PFSK-1 (cell line): ENCODE measurements around the gene ABHD4.

ENCODE experiments used
- FOXP2 ChIP-seq: optimal IDR thresholded peaks from 2 replicates; pipeline ENCODE3; 2011; ENCODE audit warnings: borderline replicate concordance, control low read depth, inconsistent platforms; ENCODE audit not compliant: insufficient read depth; ENCODE audit errors: extremely low read length, extremely low read depth
- POLR2AphosphoS5 ChIP-seq: IDR thresholded peaks from 2 replicates; pipeline ENCODE4 v1.6.1; 2012; ENCODE audit warnings: low read depth, mild to moderate bottlenecking, control low read depth, low read length, moderate library complexity
- REST ChIP-seq, 2 experiments: IDR thresholded peaks; 2 replicates each; pipeline versions ENCODE4 v1.6.1 to v1.8.0; 2011 to 2012; ENCODE audit warnings: low read depth in 2 of 2, low read length in 2 of 2, control low read depth in 1 of 2, inconsistent platforms in 1 of 2, mild to moderate bottlenecking in 1 of 2, moderate library complexity in 1 of 2; ENCODE audit not compliant: insufficient read depth in 1 of 2
- SIN3A ChIP-seq: IDR thresholded peaks from 2 replicates; pipeline ENCODE4 v1.6.1; 2012; ENCODE audit warnings: mild to moderate bottlenecking, low read length, moderate library complexity, borderline replicate concordance; ENCODE audit not compliant: insufficient read depth
- TAF1 ChIP-seq: IDR thresholded peaks from 2 replicates; pipeline ENCODE4 v1.6.1; 2012; ENCODE audit warnings: low read length, control low read depth, borderline replicate concordance; ENCODE audit not compliant: insufficient read depth

GRCh38 chr14:22572562-22573058 lies 25.5 kb upstream of the ABHD4 start:
- TF ChIP-seq TAF1: no peak
- no peak for TF ChIP-seq POLR2AphosphoS5
- no peak for TF ChIP-seq REST (IDR thresholded peaks at IDR 0.05; ENCODE audit: insufficient read depth in 1 of 2, low read depth in 2 of 2, low read length in 2 of 2)
- no peak for TF ChIP-seq FOXP2
- no peak for TF ChIP-seq SIN3A
